GM21515 (cell line): ENCODE results near the gene SLC13A5.
"Not testable (repeated sequence)": the region's sequence is repeated elsewhere in the genome, so short reads cannot be mapped to it uniquely, and the experiment has no call there.

Source experiments
- ATAC-seq: cut with Tn5 transposase; IDR thresholded peaks from one replicate; pipeline ENCODE4 v1.9.1; 2021; ENCODE audit not compliant: unreplicated experiment

SLC13A5 gene

DNA sequence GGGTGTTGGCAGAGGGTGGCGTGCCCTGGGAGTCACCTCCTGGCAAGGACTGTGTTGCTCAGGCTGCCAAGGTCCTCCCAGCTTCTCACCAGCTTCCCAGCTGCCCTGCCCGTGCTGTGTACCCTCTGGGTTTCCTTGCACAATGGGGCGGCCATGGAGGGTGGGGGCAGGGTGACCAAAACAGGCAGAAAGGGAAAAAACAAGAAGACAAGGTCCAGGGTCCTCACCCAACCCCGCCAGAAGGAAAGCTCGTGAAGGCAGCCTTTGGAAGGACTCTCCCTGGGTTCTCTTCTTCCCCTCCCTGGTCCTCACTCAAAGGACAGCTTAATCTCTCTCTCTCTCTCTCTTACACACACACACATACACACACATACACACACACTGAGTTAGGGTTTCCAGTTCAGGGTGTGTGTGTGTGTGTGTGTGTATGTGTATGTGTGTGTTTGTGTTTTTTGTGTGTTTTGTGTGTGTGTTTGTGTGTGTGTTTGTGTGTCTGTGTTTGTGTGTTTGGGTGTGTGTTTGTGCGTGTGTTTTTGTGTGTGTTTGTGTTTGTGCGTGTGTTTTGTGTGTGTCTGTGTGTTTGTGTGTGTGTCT, 2.0 kb downstream of the SLC13A5 start:
- no peak for ATAC-seq

DNA sequence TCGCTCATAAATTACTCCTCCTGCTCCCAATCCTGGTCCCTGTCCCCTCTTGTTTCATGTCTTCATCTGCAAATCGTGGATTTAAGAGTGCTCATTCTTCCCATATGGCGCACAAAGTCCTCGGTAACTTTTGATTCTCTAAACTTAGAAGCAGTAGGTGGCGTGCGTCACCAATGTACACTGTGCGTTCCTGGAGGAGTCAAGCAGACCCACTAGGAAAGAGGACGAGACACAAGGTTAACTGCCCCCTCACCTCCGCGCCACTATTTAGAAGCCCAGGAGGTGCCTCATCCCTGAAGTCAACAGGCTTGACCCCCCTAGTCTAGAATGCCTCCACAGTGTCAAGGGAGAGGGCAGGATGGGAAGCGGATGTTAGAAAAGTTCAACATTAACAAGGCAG, 2.9 kb downstream of the SLC13A5 start:
- no peak for ATAC-seq

DNA sequence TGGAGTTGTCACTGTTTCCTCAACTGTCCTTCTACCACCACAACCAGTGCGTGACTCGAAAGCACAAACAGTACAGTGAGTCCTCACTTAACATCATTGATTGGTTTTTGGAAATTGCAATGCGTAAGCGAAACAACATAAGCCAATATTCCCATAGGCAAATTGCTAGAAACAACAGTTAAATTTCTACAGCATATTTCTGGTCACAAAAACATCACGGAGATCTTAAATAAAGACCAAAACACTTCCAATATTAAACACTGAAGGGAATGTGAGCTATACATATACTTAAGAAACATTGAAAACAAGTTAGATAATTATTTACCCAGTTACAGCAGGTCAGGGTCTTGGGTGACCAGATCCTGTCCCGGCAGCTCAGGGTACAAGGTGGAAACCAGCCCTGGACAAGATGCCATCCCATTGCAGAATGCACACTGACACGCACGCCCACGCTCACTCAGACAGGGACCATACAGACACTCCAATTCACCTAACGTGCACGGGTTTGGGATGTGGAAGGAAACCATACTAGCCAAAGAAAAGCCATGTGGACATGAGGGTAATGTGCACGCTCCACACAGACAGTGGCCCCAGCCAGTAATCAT, 4.7 kb downstream of the SLC13A5 start:
- no peak for ATAC-seq

- ATAC-seq, result no peak
These were observed 6.2 kb downstream of the SLC13A5 start for GRCh38 chr17:6706996-6707395.

DNA sequence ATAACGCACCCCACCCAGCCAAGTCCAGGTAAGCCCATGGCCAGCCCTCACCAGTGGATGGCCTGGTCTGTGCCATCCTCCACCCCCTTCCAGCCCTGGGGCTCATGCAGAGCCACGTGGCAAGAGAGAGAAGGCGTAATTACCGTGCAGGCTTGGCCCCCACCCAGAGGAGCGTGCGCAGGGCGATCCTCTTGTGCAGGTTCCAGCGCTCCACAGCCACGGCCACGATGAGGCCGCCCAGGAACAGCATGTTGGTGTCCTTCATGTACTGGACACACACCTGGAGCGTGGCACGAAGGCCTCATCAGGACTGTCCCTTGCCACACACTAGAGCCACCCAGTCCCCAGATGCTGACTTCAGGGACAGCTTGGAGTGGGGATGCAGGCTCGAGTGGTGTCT, 6.7 kb downstream of the SLC13A5 start:
- ATAC-seq, result no peak

- ATAC-seq, result no peak
These were observed 8.6 kb downstream of the SLC13A5 start for GRCh38 chr17:6704470-6705052.

DNA sequence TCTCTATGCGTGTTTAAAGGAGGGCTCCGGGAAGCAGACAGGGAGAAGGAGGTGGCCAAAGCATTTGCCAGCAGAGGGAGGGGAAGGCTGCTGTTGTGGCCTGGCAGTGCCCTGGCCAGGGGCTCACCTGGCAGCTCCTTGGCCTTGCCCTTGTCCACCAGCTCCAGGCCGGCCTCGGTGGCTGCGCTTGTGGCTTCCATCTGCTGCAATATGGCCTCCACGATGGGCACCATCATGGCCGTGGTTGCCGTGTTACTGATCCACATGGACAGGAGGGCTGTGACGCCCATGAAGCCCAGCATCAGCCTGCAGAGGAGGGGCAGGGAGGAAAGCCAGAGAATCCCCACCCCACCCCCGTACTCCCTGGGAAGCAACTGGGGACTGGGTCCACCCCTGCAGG, 9.4 kb downstream of the SLC13A5 start:
- no peak for ATAC-seq

DNA sequence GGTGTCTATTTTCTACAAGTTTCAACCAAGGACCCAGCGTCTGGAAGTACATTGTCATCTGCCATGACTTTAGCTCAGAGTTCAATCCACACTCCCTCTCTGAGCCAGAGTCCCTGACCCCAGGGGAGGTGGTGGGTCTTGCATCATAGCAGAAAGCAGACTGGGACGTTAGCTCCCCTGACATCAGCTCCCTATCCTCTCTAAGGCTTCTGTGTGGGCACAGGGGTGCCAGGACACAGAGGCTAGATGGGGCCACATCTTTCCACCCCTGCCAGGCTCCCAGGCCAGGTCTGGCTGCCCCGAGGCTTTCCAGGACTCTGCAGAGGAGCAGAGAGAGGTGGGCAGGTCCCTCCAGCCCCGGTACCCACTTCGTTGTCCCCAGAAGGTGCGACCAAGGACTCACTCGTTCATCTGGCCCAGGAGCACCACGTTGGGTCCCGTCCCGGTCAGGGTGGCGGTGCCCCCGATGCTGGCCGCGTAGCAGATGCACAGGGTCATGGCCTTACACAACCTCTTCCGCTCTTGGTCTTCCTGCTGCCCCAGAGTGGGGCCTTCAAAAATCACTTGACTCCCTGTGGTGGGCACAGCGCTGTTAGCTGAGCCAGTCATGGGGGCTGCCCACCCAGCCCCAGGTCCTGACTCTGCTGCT, 10.5 kb downstream of the SLC13A5 start:
- no peak for ATAC-seq

DNA sequence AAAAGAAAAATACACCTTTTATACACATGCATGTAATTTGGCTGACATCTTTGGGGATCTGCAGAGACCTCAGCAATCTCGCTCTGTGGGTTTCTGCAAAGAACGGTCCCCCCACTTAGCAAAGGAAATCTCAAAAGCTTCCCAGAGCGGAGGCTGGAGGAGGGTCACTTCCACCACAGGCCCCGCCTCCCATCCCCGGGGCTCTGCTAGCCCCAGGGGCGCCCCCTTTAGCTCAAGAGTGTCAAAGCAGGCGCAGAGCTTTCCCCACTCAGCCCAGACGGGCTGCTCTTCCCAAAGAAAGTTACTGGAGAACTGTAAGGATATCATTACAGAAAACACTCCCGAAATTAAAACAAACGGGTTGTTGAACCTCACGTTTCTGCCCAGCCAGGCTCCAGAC, 11.4 kb downstream of the SLC13A5 start:
- ATAC-seq, result no peak

- ATAC-seq, result no peak
These were observed 12.2 kb downstream of the SLC13A5 start for GRCh38 chr17:6700948-6701307.

GRCh38 chr17:6699997-6700947, 12.9 kb downstream of the SLC13A5 start:
- no peak for ATAC-seq

DNA sequence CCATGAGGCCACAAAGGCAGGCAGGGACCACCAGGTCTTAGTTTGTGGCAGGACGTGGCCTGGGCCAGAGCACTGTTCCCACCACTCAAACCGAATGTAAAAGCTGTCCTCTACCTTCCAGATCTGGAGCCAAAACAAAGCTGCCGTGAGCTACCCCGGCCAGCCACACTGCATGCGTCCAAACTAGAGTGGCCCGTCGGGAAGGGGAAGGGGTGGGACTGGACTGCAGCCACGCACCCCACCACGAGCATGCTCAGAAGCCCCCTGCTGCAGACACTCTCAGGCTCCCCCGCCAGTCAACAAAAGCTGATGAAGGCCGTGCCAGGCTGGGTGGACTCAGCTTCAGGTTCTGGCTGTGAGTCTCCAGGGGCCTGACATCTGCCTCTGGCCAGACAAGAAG, 15.2 kb downstream of the SLC13A5 start:
- no peak for ATAC-seq

GRCh38 chr17:6696906-6697305, 16.3 kb downstream of the SLC13A5 start:
- ATAC-seq, result no peak

DNA sequence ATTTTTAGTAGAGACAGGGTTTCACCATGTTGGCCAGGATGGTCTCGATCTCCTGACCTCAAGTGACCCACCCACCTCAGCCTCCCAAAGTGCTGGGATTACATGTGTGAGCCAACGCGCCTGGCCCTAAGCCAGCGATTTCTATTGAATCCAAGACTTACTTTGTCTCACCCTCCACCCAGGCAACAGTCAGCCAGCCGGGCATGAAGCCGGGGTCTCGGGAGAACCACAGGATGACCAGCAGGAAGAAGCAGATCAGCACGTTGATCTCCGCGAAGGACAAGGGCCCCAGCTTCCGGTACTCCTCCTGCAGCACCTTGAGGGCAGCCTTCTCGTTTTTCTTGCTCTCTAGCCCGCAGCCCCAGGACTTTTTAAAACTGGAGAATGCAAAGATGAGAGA, 17.6 kb downstream of the SLC13A5 start:
- no peak for ATAC-seq

DNA sequence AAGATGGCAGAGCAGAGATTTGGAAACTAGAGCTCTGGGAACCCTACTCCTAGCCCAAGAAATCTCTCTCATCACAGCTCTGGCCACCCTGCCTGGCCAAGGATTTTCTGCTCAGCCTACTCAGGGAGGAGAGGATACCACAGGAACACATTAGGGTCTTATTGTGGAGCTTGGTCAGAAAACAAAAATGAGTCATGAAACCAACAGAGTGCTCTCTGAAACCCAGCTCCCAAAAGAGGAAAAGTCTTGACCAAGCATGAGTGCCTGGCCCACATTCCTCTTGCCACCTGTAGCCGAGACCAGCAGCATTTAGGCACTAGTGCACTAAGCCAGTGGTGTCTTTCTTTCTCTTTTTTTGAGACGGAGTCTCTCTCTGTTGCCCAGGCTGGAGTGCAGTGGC, 18.1 kb downstream of the SLC13A5 start:
- ATAC-seq, result no peak

GRCh38 chr17:6691958-6692357, 21.2 kb downstream of the SLC13A5 start:
- ATAC-seq, result not testable (repeated sequence)

- ATAC-seq, result no peak
These were observed 21.6 kb downstream of the SLC13A5 start for GRCh38 chr17:6691546-6691945.

DNA sequence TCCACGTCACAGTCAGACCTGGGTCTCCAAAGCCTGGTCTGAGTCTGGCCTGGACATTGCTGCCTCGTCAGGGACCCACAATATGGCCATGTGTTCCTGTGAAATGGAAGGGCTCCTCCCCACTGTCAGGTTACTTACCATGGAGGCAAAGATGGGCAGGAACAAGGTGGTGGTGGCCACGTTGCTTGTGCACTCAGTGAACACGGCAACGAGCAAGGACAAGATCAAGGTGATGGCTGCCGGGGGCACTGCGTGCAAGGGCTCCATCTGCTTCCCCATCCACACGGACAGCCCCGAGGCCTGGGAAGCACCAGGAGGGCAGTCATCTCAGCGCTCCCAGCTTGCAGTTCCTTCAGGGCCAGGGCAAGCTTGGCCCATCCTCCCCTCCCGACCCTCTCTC, 22.5 kb downstream of the SLC13A5 start:
- no peak for ATAC-seq

DNA sequence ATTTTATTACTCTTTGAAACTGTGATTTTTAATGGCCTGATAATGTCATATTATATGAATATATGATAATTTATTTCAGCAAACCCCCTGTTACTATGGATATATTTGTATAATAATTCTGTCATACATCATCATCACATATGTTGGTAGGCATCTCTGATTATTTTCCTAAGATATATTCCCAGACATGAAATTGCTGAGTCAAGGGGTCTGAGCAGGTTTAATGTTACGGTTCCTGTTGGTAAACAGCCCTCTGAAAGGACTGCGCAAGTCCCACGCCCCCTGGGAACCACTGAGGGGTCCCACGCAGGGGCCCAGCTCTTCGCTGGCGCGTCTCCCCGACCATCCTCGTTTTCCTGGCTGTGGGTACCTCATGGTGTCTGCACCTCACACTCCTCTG, 24.2 kb downstream of the SLC13A5 start:
- no peak for ATAC-seq

- ATAC-seq, result no peak
These were observed 27.1 kb downstream of the SLC13A5 start for GRCh38 chr17:6686026-6686425.
